Immature natural killer cell (primary cell): ENCODE measurements around the gene ZNF83. TPM values are rescaled to one million over a fixed set of nuclear protein-coding genes. Genes with fewer than 3 reads are reported as not detected.
A peak's percentile ranks its signal among the peaks of the same experiment; 100 is the strongest.
"Not testable (repeated sequence)": the region's sequence is repeated elsewhere in the genome, so short reads cannot be mapped to it uniquely, and the experiment has no call there.

Experiments
- DNase-seq, 3 donors: peaks; one replicate each; pipeline ENCODE4 v3.0.0; 2022; ENCODE audit warnings: mixed read lengths in 1 of 3
- H3K27ac Mint-ChIP-seq, 6 donors: one replicate each; pipeline ENCODE4 v1.8.0; 2020; ENCODE audit warnings: mixed read lengths in 6 of 6, mild to moderate bottlenecking in 5 of 6, inconsistent platforms in 4 of 6, moderate library complexity in 3 of 6
- H3K27me3 Mint-ChIP-seq, 3 donors: one replicate each; pipeline ENCODE4 v1.8.0; 2020 to 2021; ENCODE audit warnings: low read depth in 3 of 3, mild to moderate bottlenecking in 3 of 3, mixed read lengths in 3 of 3, moderate library complexity in 3 of 3, inconsistent platforms in 1 of 3
- H3K36me3 Mint-ChIP-seq, 3 donors: one replicate each; pipeline ENCODE4 v1.8.0; 2020; ENCODE audit warnings: mixed read lengths in 3 of 3, inconsistent platforms in 2 of 3, mild to moderate bottlenecking in 2 of 3
- H3K4me1 Mint-ChIP-seq, 2 donors: one replicate each; pipeline ENCODE4 v1.8.0; 2020; ENCODE audit warnings: inconsistent platforms in 2 of 2, mild to moderate bottlenecking in 2 of 2, mixed read lengths in 2 of 2, moderate library complexity in 1 of 2
- H3K4me3 Mint-ChIP-seq, 5 donors: one replicate each; pipeline ENCODE4 v1.8.0; 2020; ENCODE audit warnings: mild to moderate bottlenecking in 5 of 5, mixed read lengths in 5 of 5, inconsistent platforms in 3 of 5, moderate library complexity in 3 of 5
- H3K9me3 Mint-ChIP-seq, 6 donors: one replicate each; pipeline ENCODE4 v1.8.0; 2020; ENCODE audit warnings: mild to moderate bottlenecking in 6 of 6, mixed read lengths in 6 of 6, inconsistent platforms in 4 of 6, moderate library complexity in 3 of 6
- polyA plus RNA-seq, 3 donors: library from polyadenylated mRNA; unstranded; fragments of 300-500 nt; fragmentation: Illumina TruSeq; gene quantifications; one replicate each; pipeline ENCODE4 v1.2.3, GENCODE V29; 2021

The ZNF83 gene
- polyA plus RNA-seq, 3 donors from 2014 or later = 5.2 to 19.1 (median 8.3) TPM

GRCh38 chr19:52662631-52663030 lies 24.5 kb upstream of the ZNF83 start:
- H3K27ac Mint-ChIP-seq = no peak overlapping the region

DNA sequence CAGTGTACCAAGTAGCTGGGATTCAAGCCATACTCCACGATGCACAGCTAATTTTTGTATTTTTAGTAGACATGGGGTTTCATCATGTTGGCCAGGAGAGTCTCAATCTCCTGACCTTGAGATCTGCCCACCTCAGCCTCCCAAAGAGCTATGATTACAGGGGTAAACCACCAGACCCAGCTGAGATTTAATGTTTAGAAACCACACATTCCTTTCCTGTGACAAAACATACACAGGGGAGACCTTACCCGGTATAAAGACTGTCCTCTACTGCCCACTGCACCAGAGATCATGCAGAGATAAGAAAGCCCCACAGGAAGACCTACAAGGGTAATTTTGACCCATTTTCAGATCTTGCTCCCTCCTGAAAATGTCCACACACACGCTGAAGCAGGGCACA lies 22.8 kb upstream of the ZNF83 start:
- peaks cover 0 to under 1% (median under 1%) of the 10 kb centered on the region in 3 donors for H3K27me3 Mint-ChIP-seq
- H3K27ac Mint-ChIP-seq = peak overlapping the region in 4 of 6 donors; percentile 5 to 68 (median 28)
- no peaks in the 10 kb centered on the region for H3K9me3 Mint-ChIP-seq
- peaks cover 7 to 41% of the 10 kb centered on the region in 2 donors for H3K4me1 Mint-ChIP-seq
- DNase-seq = no peak
- peaks cover 18 to 52% (median 36%) of the 10 kb centered on the region in 3 donors for H3K36me3 Mint-ChIP-seq
- H3K4me3 Mint-ChIP-seq = no peak overlapping the region

More at GRCh38 chr19:52662631-52663030, 24.5 kb upstream of the ZNF83 start:
- H3K9me3 Mint-ChIP-seq = no peaks in the 10 kb centered on the region
- H3K4me1 Mint-ChIP-seq = peaks cover 5 to 41% of the 10 kb centered on the region in 2 donors
- no peak for DNase-seq
- H3K4me3 Mint-ChIP-seq = no peak overlapping the region
- H3K36me3 Mint-ChIP-seq = peaks cover 13 to 50% (median 29%) of the 10 kb centered on the region in 3 donors
- H3K27me3 Mint-ChIP-seq = peaks cover 0 to 2% (median 2%) of the 10 kb centered on the region in 3 donors

- H3K27me3 Mint-ChIP-seq = no peaks in the 10 kb centered on the region
These were observed 20.9 kb upstream of the ZNF83 start for GRCh38 chr19:52659013-52659412.

DNA sequence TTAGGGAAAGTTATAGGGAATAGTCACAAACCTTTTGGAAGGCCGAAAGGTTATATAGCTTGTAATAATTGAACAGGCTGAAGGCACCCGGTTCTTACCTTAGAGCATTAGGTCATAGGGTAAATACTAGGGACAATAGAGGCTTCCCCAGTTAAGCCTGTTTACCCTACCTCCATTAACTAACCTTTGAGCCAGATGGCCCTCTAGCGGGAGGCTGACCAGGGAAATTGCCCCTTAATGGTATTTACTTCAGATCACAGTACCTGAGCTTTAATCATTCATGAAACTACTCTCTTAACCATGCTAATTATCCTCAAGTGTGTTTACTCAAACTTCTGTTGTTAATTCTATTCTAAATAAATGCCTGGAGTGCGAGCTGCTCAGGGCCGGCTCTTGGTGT lies 20.4 kb upstream of the ZNF83 start:
- DNase-seq = no peak
- H3K9me3 Mint-ChIP-seq = no peaks in the 10 kb centered on the region
- H3K27me3 Mint-ChIP-seq = no peaks in the 10 kb centered on the region
- H3K27ac Mint-ChIP-seq = peak overlapping the region in 1 of 6 donors; percentile 74
- H3K4me3 Mint-ChIP-seq = no peak overlapping the region
- H3K4me1 Mint-ChIP-seq = peaks cover 7 to 34% of the 10 kb centered on the region in 2 donors
- peaks cover 36 to 69% (median 53%) of the 10 kb centered on the region in 3 donors for H3K36me3 Mint-ChIP-seq

More at GRCh38 chr19:52659013-52659412, 20.9 kb upstream of the ZNF83 start:
- Mint-ChIP-seq H3K9me3 (no peaks in the 10 kb centered on the region), H3K4me1 (peaks cover 7 to 35% of the 10 kb centered on the region in 2 donors), H3K27ac (peak overlapping the region in 2 of 6 donors; percentile 74 to 77), H3K36me3 (peaks cover 32 to 65% (median 50%) of the 10 kb centered on the region in 3 donors), H3K4me3 (no peak overlapping the region)
- no peak for DNase-seq

DNA sequence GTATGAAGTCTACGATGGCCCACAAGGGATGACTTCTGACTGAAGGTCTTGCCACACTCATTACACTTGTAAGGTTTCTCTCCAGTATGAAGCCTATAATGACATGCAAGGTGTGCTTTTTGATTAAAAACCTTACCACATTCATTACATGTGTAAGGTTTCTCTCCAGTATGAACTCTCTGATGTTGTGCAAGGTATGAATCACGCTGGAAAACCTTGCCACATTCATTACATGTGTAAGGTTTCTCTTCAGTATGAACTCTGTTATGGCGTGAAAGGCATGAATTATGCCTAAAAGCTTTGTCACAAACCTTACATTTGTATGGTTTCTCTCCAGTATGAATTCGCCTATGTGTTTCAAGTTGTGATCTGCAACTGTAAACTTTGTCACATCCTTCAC lies 15.0 kb upstream of the ZNF83 start:
- Mint-ChIP-seq H3K27ac (no peak overlapping the region), H3K4me1 (peaks cover 0 to 3% of the 10 kb centered on the region in 2 donors), H3K36me3 (peaks cover 64 to 76% (median 69%) of the 10 kb centered on the region in 3 donors), H3K27me3 (no peaks in the 10 kb centered on the region), H3K4me3 (no peak overlapping the region), H3K9me3 (peaks cover 0 to 4% (median 1%) of the 10 kb centered on the region in 6 donors)
- no peak for DNase-seq

DNA sequence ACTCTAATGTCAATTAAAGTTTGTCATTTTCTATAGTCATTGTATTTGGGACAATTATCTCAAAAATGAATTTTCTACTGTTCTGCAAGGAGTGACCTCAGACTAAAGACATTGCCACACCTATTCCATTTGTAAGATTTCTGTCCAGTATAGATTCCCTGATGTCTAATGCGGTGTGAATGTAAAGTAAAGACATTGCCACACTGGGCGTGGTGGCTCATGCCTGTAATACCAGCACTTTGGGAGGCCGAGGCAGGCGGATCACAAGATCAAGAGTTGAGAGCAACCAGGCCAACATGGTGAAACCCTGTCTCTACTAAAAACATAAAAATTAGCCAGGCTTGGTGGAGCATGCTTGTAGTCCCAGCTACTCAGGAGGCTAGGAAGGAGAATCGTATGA lies 13.8 kb upstream of the ZNF83 start:
- Mint-ChIP-seq H3K27me3 (peaks cover 0 to 3% (median 0%) of the 10 kb centered on the region in 3 donors), H3K36me3 (peaks cover 71 to 80% (median 74%) of the 10 kb centered on the region in 3 donors), H3K9me3 (peaks cover 3 to 16% (median 11%) of the 10 kb centered on the region in 6 donors), H3K4me1 (peaks cover 0 to 1% of the 10 kb centered on the region in 2 donors), H3K27ac (no peak overlapping the region), H3K4me3 (no peak overlapping the region)
- DNase-seq = no peak

GRCh38 chr19:52648336-52649016 lies 10.3 kb upstream of the ZNF83 start:
- Mint-ChIP-seq H3K4me3 (no peak overlapping the region), H3K27ac (peak overlapping the region in 1 of 6 donors; percentile 58)
- no peak for DNase-seq

DNA sequence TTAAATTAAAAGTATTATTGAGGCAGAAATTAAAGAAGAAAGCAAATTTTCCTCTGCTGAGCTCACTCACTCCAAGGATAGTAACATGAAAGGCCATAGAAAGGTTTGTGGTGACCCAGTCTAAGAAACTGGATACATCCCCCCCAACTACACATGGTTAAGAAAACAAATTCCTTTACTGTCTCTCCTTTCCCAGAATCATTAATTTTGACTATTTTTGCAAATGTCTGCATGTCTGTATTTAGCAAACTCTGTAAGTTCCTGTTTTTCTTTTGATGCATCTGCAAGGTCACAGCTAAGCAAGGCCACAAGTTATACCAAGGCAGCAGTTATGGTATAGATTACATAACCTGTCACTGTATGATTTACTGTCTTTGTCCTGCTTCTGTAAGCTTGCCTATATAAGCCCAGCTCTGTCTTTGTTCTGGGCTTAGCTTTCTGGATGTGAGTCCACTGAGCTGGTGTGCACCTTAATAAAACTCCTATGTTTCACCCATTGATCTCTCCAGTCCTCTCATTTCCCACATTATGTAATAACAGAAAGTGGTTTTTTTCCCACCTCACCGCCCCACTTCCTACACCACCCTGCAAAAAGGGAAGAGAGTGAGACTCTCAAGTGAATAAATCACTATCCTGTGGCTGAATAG lies 8.5 kb upstream of the ZNF83 start:
- H3K9me3 Mint-ChIP-seq = peaks cover 3 to 32% (median 17%) of the 10 kb centered on the region in 6 donors
- peaks cover 36 to 57% (median 56%) of the 10 kb centered on the region in 3 donors for H3K36me3 Mint-ChIP-seq
- DNase-seq = no peak
- H3K4me1 Mint-ChIP-seq = peaks cover 0 to 4% of the 10 kb centered on the region in 2 donors
- H3K27ac Mint-ChIP-seq = no peak overlapping the region
- no peak overlapping the region for H3K4me3 Mint-ChIP-seq
- peaks cover 0 to 5% (median 0%) of the 10 kb centered on the region in 3 donors for H3K27me3 Mint-ChIP-seq

More at GRCh38 chr19:52648336-52649016, 10.3 kb upstream of the ZNF83 start:
- Mint-ChIP-seq H3K9me3 (peaks cover 3 to 32% (median 17%) of the 10 kb centered on the region in 6 donors), H3K4me1 (peaks cover 0 to 1% of the 10 kb centered on the region in 2 donors), H3K36me3 (peaks cover 53 to 75% (median 70%) of the 10 kb centered on the region in 3 donors), H3K27me3 (peaks cover 0 to 5% (median 0%) of the 10 kb centered on the region in 3 donors)

DNA sequence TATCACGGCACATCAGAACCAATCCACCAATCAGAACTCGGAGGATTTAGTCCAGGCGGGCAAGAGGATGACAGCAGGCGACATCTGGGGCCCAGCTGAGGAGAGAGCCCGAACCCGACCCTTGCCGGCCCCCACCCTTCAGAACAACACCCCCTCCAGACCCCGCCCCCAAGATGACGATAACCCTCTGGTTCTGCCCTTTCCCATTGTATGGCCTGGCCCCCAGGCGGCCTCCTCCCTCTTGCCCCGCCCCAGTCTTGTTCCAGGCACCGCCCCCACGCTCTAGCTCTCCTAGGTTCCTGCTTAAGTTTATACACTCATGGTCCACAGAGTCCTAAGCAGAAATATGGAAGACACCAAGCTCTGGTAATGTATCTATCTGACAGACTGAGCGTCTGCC lies 2.8 kb upstream of the ZNF83 start:
- Mint-ChIP-seq H3K9me3 (peaks cover 0 to 20% (median 0%) of the 10 kb centered on the region in 6 donors), H3K4me3 (no peak overlapping the region), H3K27me3 (peaks cover 5 to 12% (median 5%) of the 10 kb centered on the region in 3 donors), H3K4me1 (peaks cover 28 to 34% of the 10 kb centered on the region in 2 donors), H3K27ac (no peak overlapping the region), H3K36me3 (peaks cover 0 to 17% (median 13%) of the 10 kb centered on the region in 3 donors)
- no peak for DNase-seq

- no peak for DNase-seq
- H3K36me3 Mint-ChIP-seq = peaks cover 1 to 11% (median 11%) of the 10 kb centered on the region in 3 donors
- peaks cover 0 to 15% (median 0%) of the 10 kb centered on the region in 6 donors for H3K9me3 Mint-ChIP-seq
- H3K4me3 Mint-ChIP-seq = peak overlapping the region in 1 of 5 donors; percentile 70
- H3K4me1 Mint-ChIP-seq = peaks cover 28 to 34% of the 10 kb centered on the region in 2 donors
- H3K27me3 Mint-ChIP-seq = peaks cover 5 to 12% (median 5%) of the 10 kb centered on the region in 3 donors
- peak overlapping the region in 1 of 6 donors; percentile 12 for H3K27ac Mint-ChIP-seq
These were observed 1.8 kb upstream of the ZNF83 start for GRCh38 chr19:52639996-52640395.

DNA sequence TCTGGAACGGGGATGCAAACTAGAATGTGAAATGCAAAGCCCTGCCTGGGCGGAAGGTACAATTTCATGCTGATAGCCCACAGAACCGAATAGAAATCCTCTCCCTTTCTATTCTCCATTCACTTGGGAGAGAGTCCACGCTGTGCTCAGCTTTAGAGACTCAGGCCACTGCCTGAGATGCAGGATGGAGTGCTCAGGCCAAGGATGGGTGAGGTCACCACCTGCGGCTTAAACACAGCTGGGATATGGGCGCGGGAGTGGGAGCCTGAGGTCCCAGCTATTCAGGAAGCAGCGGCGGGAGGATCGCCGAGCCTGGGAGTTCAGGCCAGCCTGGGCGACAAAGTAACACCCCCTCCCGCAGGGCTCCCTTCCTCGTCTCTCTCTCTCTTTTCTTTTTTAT lies 446 bp upstream of the ZNF83 start:
- Mint-ChIP-seq H3K27ac (peak overlapping the region; percentile 34 to 100 (median 71)), H3K4me1 (peaks cover 29 to 34% of the 10 kb centered on the region in 2 donors), H3K9me3 (peaks cover 0 to 9% (median 0%) of the 10 kb centered on the region in 6 donors), H3K27me3 (peaks cover 5 to 10% (median 5%) of the 10 kb centered on the region in 3 donors), H3K36me3 (peaks cover 6 to 8% (median 6%) of the 10 kb centered on the region in 3 donors), H3K4me3 (peak overlapping the region; percentile 94 to 100 (median 100))
- DNase-seq = no peak

DNA sequence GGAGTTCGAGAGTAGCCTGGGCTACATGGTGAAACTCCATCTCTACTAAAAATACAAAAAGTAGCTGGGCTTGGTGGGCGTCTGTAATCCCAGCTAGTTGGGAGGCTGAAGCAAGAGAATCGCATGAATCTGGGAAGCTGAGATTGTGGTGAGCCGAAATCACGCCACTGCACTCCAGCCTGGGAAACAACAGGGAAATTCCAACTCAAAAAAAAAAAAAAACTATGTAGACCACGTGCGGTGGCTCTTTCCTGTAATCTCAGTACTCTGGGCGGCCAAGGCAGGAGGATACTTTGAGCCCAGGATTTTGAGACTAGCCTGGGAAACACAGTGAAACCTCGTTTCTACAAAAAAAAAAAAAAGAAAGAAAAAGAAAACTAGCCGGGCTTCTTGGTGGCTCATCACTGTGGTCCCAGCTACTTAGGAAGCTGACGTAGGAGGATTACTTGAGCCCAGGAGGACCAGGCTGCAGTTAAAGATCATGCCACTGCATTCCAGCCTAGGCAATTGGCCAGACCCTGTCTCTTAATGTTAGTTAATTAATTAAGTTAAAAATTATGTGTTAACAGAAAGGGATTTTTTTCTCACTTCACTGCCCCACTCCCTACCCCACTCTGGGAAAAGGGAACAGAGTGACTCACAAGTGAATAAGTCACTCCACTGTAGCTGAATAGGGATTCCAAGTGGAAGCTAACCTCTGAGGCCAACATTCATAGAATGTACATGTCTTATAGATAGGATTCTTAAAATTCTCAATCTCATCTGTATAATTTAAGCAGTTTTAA lies 2.2 kb downstream of the ZNF83 start:
- peaks cover 30 to 34% of the 10 kb centered on the region in 2 donors for H3K4me1 Mint-ChIP-seq
- H3K4me3 Mint-ChIP-seq = peak overlapping the region; percentile 94 to 100 (median 100)
- peak overlapping the region in 3 of 6 donors; percentile 97 to 100 (median 100) for H3K27ac Mint-ChIP-seq
- H3K9me3 Mint-ChIP-seq = peaks cover 0 to 9% (median 0%) of the 10 kb centered on the region in 6 donors
- peaks cover 5 to 10% (median 7%) of the 10 kb centered on the region in 3 donors for H3K27me3 Mint-ChIP-seq
- DNase-seq = no peak
- H3K36me3 Mint-ChIP-seq = peaks cover 0 to 10% (median 7%) of the 10 kb centered on the region in 3 donors

DNA sequence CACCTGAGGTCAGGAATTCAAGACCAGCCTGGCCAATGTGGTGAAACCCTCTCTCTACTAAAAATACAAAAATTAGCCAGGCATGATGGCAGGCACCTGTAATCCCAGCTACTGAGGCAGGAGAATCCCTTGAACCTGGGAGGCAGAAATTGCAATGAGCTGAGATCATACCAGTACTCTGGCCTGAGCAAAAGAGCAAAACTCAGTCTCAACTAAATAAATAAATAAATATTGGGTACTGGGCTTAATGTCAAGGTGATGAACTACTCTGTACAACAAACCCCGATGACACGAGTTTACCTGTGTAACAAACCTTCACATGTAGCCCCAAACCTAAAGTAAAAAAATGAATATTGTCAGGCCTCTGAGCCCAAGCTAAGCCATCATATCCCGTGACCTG lies 10.7 kb downstream of the ZNF83 start:
- DNase-seq, H3K36me3 Mint-ChIP-seq, H3K9me3 Mint-ChIP-seq, H3K4me3 Mint-ChIP-seq, H3K27ac Mint-ChIP-seq, H3K27me3 Mint-ChIP-seq, H3K4me1 Mint-ChIP-seq: not testable (repeated sequence)
